Keratinocyte (primary cell): ENCODE data around the gene HTRA3. TPM values are rescaled to one million over a fixed set of nuclear protein-coding genes. Genes with fewer than 3 reads are reported as not detected.

Source experiments
- DNase-seq: peaks from one replicate; pipeline ENCODE4 v3.0.0-alpha.2; 2011; ENCODE audit warnings: low read depth, missing footprints, low spot score
- FAIRE-seq: peaks from 2 replicates; lab custom pipeline; 2011; peaks lifted over from hg19 to GRCh38; lab: Jason Lieb, UNC
- H2AFZ ChIP-seq: 2 replicates; pipeline ENCODE4 v1.6.0; 2012; ENCODE audit warnings: low read length, control low read depth, inconsistent platforms; ENCODE audit not compliant: control insufficient read depth
- H3K27ac ChIP-seq: 2 replicates; pipeline ENCODE4 v1.5.1; 2011; ENCODE audit warnings: low read length; ENCODE audit not compliant: control insufficient read depth, insufficient read depth
- H3K27me3 ChIP-seq: 3 replicates; pipeline ENCODE4 v1.6.0; 2011; ENCODE audit warnings: low read length; ENCODE audit not compliant: control insufficient read depth, insufficient read depth; ENCODE audit errors: extremely low read depth
- H3K36me3 ChIP-seq, 2 experiments: 2 replicates in 1 of 2; 3 replicates in 1 of 2; pipeline ENCODE4 v1.5.1; 2011; ENCODE audit warnings: low read length in 2 of 2, mild to moderate bottlenecking in 1 of 2; ENCODE audit not compliant: control insufficient read depth in 2 of 2, insufficient read depth in 2 of 2; ENCODE audit errors: extremely low read depth in 1 of 2
- H3K4me1 ChIP-seq: 3 replicates; pipeline ENCODE4 v1.5.1; 2011; ENCODE audit warnings: low read length; ENCODE audit not compliant: control insufficient read depth, insufficient read depth; ENCODE audit errors: extremely low read depth
- H3K4me2 ChIP-seq: 3 replicates; pipeline ENCODE4 v1.6.0; 2011; ENCODE audit warnings: low read depth, low read length; ENCODE audit not compliant: control insufficient read depth, insufficient read depth; ENCODE audit errors: extremely low read depth
- H3K4me3 ChIP-seq, 3 experiments: fragments of 200-600 bp in 1 of 3; sonication (generic) in 1 of 3; 2 replicates in 2 of 3; 3 replicates in 1 of 3; pipeline ENCODE4 v1.5.1; 2011 to 2016; ENCODE audit warnings: low read length in 3 of 3, mild to moderate bottlenecking in 3 of 3, control low read depth in 2 of 3, inconsistent platforms in 1 of 3, low read depth in 1 of 3, mixed read lengths in 1 of 3, mixed run types in 1 of 3, moderate library complexity in 1 of 3; ENCODE audit not compliant: control insufficient read depth in 2 of 3, insufficient read depth in 2 of 3; ENCODE audit errors: extremely low read depth in 1 of 3
- H3K79me2 ChIP-seq: 2 replicates; pipeline ENCODE4 v1.6.0; 2012; ENCODE audit warnings: low read length; ENCODE audit not compliant: control insufficient read depth, insufficient read depth
- H3K9ac ChIP-seq: 3 replicates; pipeline ENCODE4 v1.6.0; 2011; ENCODE audit warnings: low read length; ENCODE audit not compliant: control insufficient read depth, insufficient read depth; ENCODE audit errors: extremely low read depth
- H3K9me1 ChIP-seq: 3 replicates; pipeline ENCODE4 v1.6.0; 2011; ENCODE audit warnings: low read length; ENCODE audit not compliant: control insufficient read depth, insufficient read depth; ENCODE audit errors: extremely low read depth
- H3K9me3 ChIP-seq: 2 replicates; pipeline ENCODE4 v1.5.1; 2012; ENCODE audit warnings: low read depth, low read length; ENCODE audit not compliant: control insufficient read depth
- H4K20me1 ChIP-seq: 3 replicates; pipeline ENCODE4 v1.6.0; 2011; ENCODE audit warnings: low read length; ENCODE audit not compliant: control insufficient read depth, insufficient read depth; ENCODE audit errors: extremely low read depth
- EZH2 ChIP-seq: IDR thresholded peaks from one replicate; pipeline ENCODE4 v1.6.1; 2012; ENCODE audit warnings: inconsistent platforms, mild to moderate bottlenecking, low read length, moderate library complexity
- dilution Hi-C: fragments of 300-500 bp; cut with MboI; formaldehyde crosslinking; loops from one replicate; pipeline ENCODE4 v1.7.0; 2020; ENCODE audit warnings: low sequenced_read_pairs; ENCODE audit not compliant: extremely low pct_ligation_motif_present
- polyA plus RNA-seq, 5 experiments: library from polyadenylated mRNA; depleted of rRNA in 3 of 5; stranded (reverse) in 3 of 5; stranded (forward) in 1 of 5; unstranded in 1 of 5; fragments of >200 nt; gene quantifications; 1 replicate in 1 of 5; 2 replicates in 3 of 5; 3 replicates in 1 of 5; pipeline versions ENCODE4 v1.2.1 to v1.2.3, GENCODE V29; 2011 to 2012; ENCODE audit warnings: missing spikeins in 2 of 5, low read depth in 1 of 5, low replicate concordance in 1 of 5
- TF ChIP-seq, protein P1 (sequence below), 3 experiments: IDR thresholded peaks in 1 of 3; conservative IDR thresholded peaks in 1 of 3; optimal IDR thresholded peaks in 1 of 3; 2 replicates in 2 of 3; 3 replicates in 1 of 3; pipeline versions ENCODE3 to v1.5.1; 2011; ENCODE audit warnings: low read length in 3 of 3, mild to moderate bottlenecking in 3 of 3, moderate library complexity in 2 of 3, control low read depth in 1 of 3, inconsistent platforms in 1 of 3; ENCODE audit not compliant: insufficient read depth in 2 of 3; ENCODE audit errors: extremely low read depth in 1 of 3

The HTRA3 gene
- polyA plus RNA-seq, 1 donor (not counting 4 experiments of a cell fraction or from before 2014, with no cell fraction given) = not detected

DNA sequence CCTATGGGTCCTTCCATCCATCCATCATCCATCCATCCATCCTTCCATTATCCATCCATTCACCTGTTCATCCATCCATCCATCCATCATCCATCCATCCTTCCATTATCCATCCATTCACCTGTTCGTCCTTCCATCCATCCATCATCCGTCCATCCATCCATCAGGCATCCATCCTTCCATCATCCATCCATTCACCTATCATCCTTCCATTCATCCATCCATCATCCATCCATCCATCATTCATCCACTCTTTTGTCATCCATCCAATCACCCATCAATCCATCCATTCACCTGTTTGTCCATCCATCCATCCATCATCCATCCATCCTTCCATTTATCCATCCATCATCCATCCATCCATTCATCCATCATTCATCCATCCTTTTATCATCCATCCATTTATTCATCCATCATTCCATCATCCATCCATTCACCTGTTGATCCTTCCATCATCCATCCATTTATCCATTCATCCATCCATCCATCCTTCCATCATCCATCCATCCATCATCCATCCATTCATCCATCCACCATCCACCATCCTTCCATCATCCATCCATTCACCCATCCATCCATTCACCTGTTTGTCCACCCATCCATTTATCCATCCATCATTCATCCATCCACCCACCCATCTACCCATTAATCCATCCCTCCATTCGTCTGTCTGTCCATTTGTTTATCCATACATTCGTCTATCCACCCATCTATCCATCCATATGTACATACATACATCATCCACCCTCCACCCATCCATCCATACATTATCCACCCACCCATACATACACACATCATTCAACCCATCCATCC is 35.7 kb upstream of the HTRA3 start:
- dilution Hi-C loops = no loop called here
- Histone ChIP-seq H3K36me3 (peaks cover 35 to 38% of the 10 kb centered on the region in 2 experiments), H3K79me2 (peaks cover 4% of the 10 kb centered on the region), H3K27ac (no peak overlapping the region), H3K9ac (no peak overlapping the region), H3K4me2 (no peak overlapping the region), H3K9me1 (peaks cover 3% of the 10 kb centered on the region), H4K20me1 (peaks cover 4% of the 10 kb centered on the region), H3K27me3 (no peaks in the 10 kb centered on the region), H2AFZ (no peak overlapping the region), H3K9me3 (no peaks in the 10 kb centered on the region), H3K4me1 (peaks cover 2% of the 10 kb centered on the region), H3K4me3 (no peak overlapping the region)
- DNase-seq (no peak), FAIRE-seq (no peak)
- TF ChIP-seq EZH2 = no peak
- TF ChIP-seq, protein P1, sequence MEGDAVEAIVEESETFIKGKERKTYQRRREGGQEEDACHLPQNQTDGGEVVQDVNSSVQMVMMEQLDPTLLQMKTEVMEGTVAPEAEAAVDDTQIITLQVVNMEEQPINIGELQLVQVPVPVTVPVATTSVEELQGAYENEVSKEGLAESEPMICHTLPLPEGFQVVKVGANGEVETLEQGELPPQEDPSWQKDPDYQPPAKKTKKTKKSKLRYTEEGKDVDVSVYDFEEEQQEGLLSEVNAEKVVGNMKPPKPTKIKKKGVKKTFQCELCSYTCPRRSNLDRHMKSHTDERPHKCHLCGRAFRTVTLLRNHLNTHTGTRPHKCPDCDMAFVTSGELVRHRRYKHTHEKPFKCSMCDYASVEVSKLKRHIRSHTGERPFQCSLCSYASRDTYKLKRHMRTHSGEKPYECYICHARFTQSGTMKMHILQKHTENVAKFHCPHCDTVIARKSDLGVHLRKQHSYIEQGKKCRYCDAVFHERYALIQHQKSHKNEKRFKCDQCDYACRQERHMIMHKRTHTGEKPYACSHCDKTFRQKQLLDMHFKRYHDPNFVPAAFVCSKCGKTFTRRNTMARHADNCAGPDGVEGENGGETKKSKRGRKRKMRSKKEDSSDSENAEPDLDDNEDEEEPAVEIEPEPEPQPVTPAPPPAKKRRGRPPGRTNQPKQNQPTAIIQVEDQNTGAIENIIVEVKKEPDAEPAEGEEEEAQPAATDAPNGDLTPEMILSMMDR (optimal IDR thresholded peaks at IDR 0.05 in 1 of 3, IDR thresholded peaks at IDR 0.05 in 1 of 3, conservative IDR thresholded peaks at IDR 0.05 in 1 of 3; ENCODE audit: extremely low read depth in 1 of 3, insufficient read depth in 2 of 3, low read length in 3 of 3) = no peak

DNA sequence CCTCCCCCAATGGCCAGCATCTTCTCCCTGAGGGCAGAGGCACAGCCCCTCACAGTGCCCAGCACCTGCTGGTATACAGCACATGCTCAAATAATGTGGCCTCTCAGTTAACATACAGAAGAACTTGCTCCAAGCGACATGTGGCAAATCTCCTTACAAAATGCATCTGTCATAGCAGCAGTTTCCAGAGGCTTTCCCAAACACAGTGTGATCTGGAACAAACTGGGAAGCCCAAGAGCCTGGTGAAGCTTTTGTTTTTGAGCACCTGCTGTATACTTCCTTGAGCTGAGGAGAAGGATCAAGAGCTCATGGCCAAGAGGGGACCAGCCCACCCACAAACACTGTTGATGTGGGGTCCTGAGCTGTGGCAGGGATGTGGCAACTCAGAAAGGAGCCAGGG is 34.8 kb upstream of the HTRA3 start:
- no peak for FAIRE-seq
- no peak overlapping the region for H3K27ac ChIP-seq
- dilution Hi-C loops = no loop called here

More for the DNA sequence above, 34.8 kb upstream of the HTRA3 start:
- Histone ChIP-seq H3K9me1 (peaks cover 3% of the 10 kb centered on the region), H3K9ac (no peak overlapping the region), H3K4me3 (no peak overlapping the region), H3K27me3 (no peaks in the 10 kb centered on the region), H2AFZ (no peak overlapping the region), H3K4me2 (no peak overlapping the region), H4K20me1 (peaks cover 6% of the 10 kb centered on the region), H3K79me2 (no peaks in the 10 kb centered on the region), H3K9me3 (no peaks in the 10 kb centered on the region), H3K4me1 (no peaks in the 10 kb centered on the region), H3K36me3 (peaks cover 35 to 45% of the 10 kb centered on the region in 2 experiments)
- no peak for DNase-seq
- TF ChIP-seq, protein P1 (optimal IDR thresholded peaks at IDR 0.05 in 1 of 3, IDR thresholded peaks at IDR 0.05 in 1 of 3, conservative IDR thresholded peaks at IDR 0.05 in 1 of 3; ENCODE audit: extremely low read depth in 1 of 3, insufficient read depth in 2 of 3, low read length in 3 of 3) = no peak
- no peak for TF ChIP-seq EZH2
